Calu3 (cell line): ENCODE measurements around the gene TENT5C. TPM values are rescaled to one million over a fixed set of nuclear protein-coding genes. Genes with fewer than 3 reads are reported as not detected.

ENCODE experiments used
- BruUV-seq: library from RNA; stranded (reverse); fragments of 400-500 nt; replicated peaks from 2 replicates; lab custom pipeline; 2021; lab: Mats Ljungman, UMichigan
- CTCF ChIA-PET: fragments of 300-600 bp; sonication (Branson Sonifier 250); formaldehyde crosslinking; loops from one replicate; lab custom pipeline; 2022; ENCODE audit warnings: antibody characterized with exemption; lab: Charles Lee
- DNase-seq: peaks from one replicate; pipeline ENCODE4 v3.0.0; 2022
- H3K27ac Mint-ChIP-seq: one replicate; pipeline ENCODE4 v1.8.0; 2022; ENCODE audit warnings: mixed read lengths; ENCODE audit not compliant: unreplicated experiment
- H3K27me3 Mint-ChIP-seq: one replicate; pipeline ENCODE4 v1.8.0; 2022; ENCODE audit warnings: mixed read lengths; ENCODE audit not compliant: unreplicated experiment
- H3K36me3 Mint-ChIP-seq: one replicate; pipeline ENCODE4 v1.8.0; 2022; ENCODE audit warnings: mild to moderate bottlenecking, moderate library complexity, mixed read lengths; ENCODE audit not compliant: insufficient read depth, unreplicated experiment
- H3K4me1 Mint-ChIP-seq: one replicate; pipeline ENCODE4 v1.8.0; 2022; ENCODE audit warnings: mild to moderate bottlenecking, low read depth, mixed read lengths; ENCODE audit not compliant: unreplicated experiment
- H3K4me3 Mint-ChIP-seq: one replicate; pipeline ENCODE4 v1.8.0; 2022; ENCODE audit warnings: mild to moderate bottlenecking, low read depth, moderate library complexity, mixed read lengths; ENCODE audit not compliant: unreplicated experiment
- H3K9me3 Mint-ChIP-seq: one replicate; pipeline ENCODE4 v1.8.0; 2022; ENCODE audit warnings: low read depth, mixed read lengths; ENCODE audit not compliant: unreplicated experiment
- CTCF ChIP-seq: fragments of 200-600 bp; IDR thresholded peaks from one replicate; pipeline ENCODE4 v1.8.0; 2022; ENCODE audit warnings: antibody characterized with exemption; ENCODE audit not compliant: unreplicated experiment
- intact Hi-C: fragments of 100-400 bp; cut with micrococcal nuclease; formaldehyde crosslinking; loops from one replicate; pipeline ENCODE4 v1.10.0; 2022; ENCODE audit not compliant: unreplicated experiment
- total RNA-seq: library from RNA; stranded (reverse); gene quantifications from 2 replicates; pipeline ENCODE4 v1.2.3, GENCODE V29; 2022

TENT5C gene
- total RNA-seq, 1 experiment from 2014 or later = 0.28 TPM

GRCh38 chr1:117622726-117623125 lies 16.9 kb downstream of the TENT5C start:
- no peaks in the 10 kb centered on the region for H3K9me3 Mint-ChIP-seq
- no peaks in the 10 kb centered on the region for H3K36me3 Mint-ChIP-seq
- H3K27ac Mint-ChIP-seq = no peak overlapping the region
- no peak overlapping the region for H3K4me3 Mint-ChIP-seq
- peaks cover 85% of the 10 kb centered on the region for H3K27me3 Mint-ChIP-seq
- BruUV-seq = no TSS peak
- no peak for TF ChIP-seq CTCF
- H3K4me1 Mint-ChIP-seq = no peaks in the 10 kb centered on the region
- no peak for DNase-seq
- intact Hi-C loops = no loop called here
- CTCF ChIA-PET = no interaction called here

- no peak for TF ChIP-seq CTCF
- CTCF ChIA-PET = no interaction called here
- intact Hi-C loops = no loop called here
- BruUV-seq = no TSS peak
- Mint-ChIP-seq H3K9me3 (no peaks in the 10 kb centered on the region), H3K4me1 (no peaks in the 10 kb centered on the region), H3K4me3 (no peak overlapping the region), H3K27ac (no peak overlapping the region), H3K27me3 (peaks cover 85% of the 10 kb centered on the region), H3K36me3 (no peaks in the 10 kb centered on the region)
- no peak for DNase-seq
These were observed 17.3 kb downstream of the TENT5C start for GRCh38 chr1:117623141-117623540.

GRCh38 chr1:117623698-117624097 lies 17.9 kb downstream of the TENT5C start:
- no peak for TF ChIP-seq CTCF
- H3K4me3 Mint-ChIP-seq = no peak overlapping the region
- CTCF ChIA-PET = no interaction called here
- DNase-seq = no peak
- peaks cover 85% of the 10 kb centered on the region for H3K27me3 Mint-ChIP-seq
- BruUV-seq = no TSS peak
- H3K27ac Mint-ChIP-seq = no peak overlapping the region
- no peaks in the 10 kb centered on the region for H3K4me1 Mint-ChIP-seq
- no peaks in the 10 kb centered on the region for H3K9me3 Mint-ChIP-seq
- intact Hi-C loops = no loop called here
- H3K36me3 Mint-ChIP-seq = no peaks in the 10 kb centered on the region

- H3K9me3 Mint-ChIP-seq = no peaks in the 10 kb centered on the region
- peaks cover 69% of the 10 kb centered on the region for H3K27me3 Mint-ChIP-seq
- no peak for DNase-seq
- BruUV-seq = no TSS peak
- no peak for TF ChIP-seq CTCF
- no peaks in the 10 kb centered on the region for H3K36me3 Mint-ChIP-seq
- H3K4me1 Mint-ChIP-seq = no peaks in the 10 kb centered on the region
- CTCF ChIA-PET = interaction anchor here (0.7 kb wide), 1 partner anchor 128 kb away, joined by 4 read pairs; no protein-coding TSS in a partner anchor
- no peak overlapping the region for H3K4me3 Mint-ChIP-seq
- H3K27ac Mint-ChIP-seq = no peak overlapping the region
- intact Hi-C loops = no loop called here
These were observed 21.8 kb downstream of the TENT5C start for GRCh38 chr1:117627546-117628130.
